HEK293 (cell line): ENCODE measurements around the gene ARHGAP21.

Source experiments
- KLF8 ChIP-seq: fragments of 450-650 bp; formaldehyde crosslinking; IDR thresholded peaks from 2 replicates; pipeline ENCODE4 v1.5.1; 2016; ENCODE audit warnings: missing biosample characterization, missing genetic modification characterization
- MZF1 ChIP-seq: fragments of 450-650 bp; formaldehyde crosslinking; IDR thresholded peaks from 2 replicates; pipeline ENCODE4 v1.5.1; 2017; ENCODE audit warnings: missing biosample characterization, missing genetic modification characterization, borderline replicate concordance
- ZNF132 ChIP-seq: fragments of 450-650 bp; formaldehyde crosslinking; IDR thresholded peaks from 2 replicates; pipeline ENCODE4 v1.5.1; 2017; ENCODE audit warnings: missing biosample characterization, missing genetic modification characterization, borderline replicate concordance
- ZNF416 ChIP-seq: fragments of 450-650 bp; formaldehyde crosslinking; IDR thresholded peaks from 2 replicates; pipeline ENCODE4 v1.5.1; 2016; ENCODE audit warnings: missing biosample characterization, missing genetic modification characterization
- ZNF776 ChIP-seq: fragments of 450-650 bp; formaldehyde crosslinking; IDR thresholded peaks from 2 replicates; pipeline ENCODE4 v1.5.0; 2017; ENCODE audit warnings: missing biosample characterization, missing genetic modification characterization, borderline replicate concordance
- TF ChIP-seq, protein P1 (sequence below): fragments of 450-650 bp; formaldehyde crosslinking; IDR thresholded peaks from 2 replicates; pipeline ENCODE4 v1.5.1; 2016; ENCODE audit warnings: missing biosample characterization, missing genetic modification characterization
- TF ChIP-seq, protein P2 (sequence below): fragments of 450-650 bp; formaldehyde crosslinking; conservative IDR thresholded peaks from 2 replicates; pipeline ENCODE4 v1.5.1; 2016; ENCODE audit warnings: low read depth, missing biosample characterization, missing genetic modification characterization

DNA sequence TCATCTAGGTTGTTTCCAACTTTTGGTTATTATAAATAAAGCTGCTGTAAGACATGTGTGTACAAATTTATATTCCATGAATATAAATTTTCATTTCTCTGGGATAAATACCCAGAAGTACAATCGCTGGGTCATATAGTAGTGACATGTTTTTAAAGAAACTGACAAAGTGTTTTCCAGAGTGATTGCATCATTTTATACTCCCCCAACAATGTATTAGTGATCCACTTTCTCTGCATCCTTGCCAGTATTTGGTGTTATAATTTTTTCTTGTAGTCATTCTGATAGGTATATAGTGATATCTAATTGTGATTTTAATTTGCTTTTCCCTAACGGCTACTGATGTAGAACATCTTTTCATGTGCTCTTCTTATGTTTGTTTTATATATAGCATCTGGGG, 27.0 kb upstream of the ARHGAP21 start:
- TF ChIP-seq, protein P1, sequence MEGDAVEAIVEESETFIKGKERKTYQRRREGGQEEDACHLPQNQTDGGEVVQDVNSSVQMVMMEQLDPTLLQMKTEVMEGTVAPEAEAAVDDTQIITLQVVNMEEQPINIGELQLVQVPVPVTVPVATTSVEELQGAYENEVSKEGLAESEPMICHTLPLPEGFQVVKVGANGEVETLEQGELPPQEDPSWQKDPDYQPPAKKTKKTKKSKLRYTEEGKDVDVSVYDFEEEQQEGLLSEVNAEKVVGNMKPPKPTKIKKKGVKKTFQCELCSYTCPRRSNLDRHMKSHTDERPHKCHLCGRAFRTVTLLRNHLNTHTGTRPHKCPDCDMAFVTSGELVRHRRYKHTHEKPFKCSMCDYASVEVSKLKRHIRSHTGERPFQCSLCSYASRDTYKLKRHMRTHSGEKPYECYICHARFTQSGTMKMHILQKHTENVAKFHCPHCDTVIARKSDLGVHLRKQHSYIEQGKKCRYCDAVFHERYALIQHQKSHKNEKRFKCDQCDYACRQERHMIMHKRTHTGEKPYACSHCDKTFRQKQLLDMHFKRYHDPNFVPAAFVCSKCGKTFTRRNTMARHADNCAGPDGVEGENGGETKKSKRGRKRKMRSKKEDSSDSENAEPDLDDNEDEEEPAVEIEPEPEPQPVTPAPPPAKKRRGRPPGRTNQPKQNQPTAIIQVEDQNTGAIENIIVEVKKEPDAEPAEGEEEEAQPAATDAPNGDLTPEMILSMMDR, result no peak
- TF ChIP-seq, protein P2, sequence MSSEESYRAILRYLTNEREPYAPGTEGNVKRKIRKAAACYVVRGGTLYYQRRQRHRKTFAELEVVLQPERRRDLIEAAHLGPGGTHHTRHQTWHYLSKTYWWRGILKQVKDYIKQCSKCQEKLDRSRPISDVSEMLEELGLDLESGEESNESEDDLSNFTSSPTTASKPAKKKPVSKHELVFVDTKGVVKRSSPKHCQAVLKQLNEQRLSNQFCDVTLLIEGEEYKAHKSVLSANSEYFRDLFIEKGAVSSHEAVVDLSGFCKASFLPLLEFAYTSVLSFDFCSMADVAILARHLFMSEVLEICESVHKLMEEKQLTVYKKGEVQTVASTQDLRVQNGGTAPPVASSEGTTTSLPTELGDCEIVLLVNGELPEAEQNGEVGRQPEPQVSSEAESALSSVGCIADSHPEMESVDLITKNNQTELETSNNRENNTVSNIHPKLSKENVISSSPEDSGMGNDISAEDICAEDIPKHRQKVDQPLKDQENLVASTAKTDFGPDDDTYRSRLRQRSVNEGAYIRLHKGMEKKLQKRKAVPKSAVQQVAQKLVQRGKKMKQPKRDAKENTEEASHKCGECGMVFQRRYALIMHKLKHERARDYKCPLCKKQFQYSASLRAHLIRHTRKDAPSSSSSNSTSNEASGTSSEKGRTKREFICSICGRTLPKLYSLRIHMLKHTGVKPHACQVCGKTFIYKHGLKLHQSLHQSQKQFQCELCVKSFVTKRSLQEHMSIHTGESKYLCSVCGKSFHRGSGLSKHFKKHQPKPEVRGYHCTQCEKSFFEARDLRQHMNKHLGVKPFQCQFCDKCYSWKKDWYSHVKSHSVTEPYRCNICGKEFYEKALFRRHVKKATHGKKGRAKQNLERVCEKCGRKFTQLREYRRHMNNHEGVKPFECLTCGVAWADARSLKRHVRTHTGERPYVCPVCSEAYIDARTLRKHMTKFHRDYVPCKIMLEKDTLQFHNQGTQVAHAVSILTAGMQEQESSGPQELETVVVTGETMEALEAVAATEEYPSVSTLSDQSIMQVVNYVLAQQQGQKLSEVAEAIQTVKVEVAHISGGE (tag by site-specific recombination), result no peak
- TF ChIP-seq ZNF776 (tag by site-specific recombination) (no peak), ZNF132 (tag by site-specific recombination) (no peak), KLF8 (no peak), ZNF416 (tag by site-specific recombination) (no peak), MZF1 (tag by site-specific recombination) (no peak)
